K562 (cell line): ENCODE measurements around the gene ZFAND2B. TPM values are rescaled to one million over a fixed set of nuclear protein-coding genes. Genes with fewer than 3 reads are reported as not detected.
A peak's percentile ranks its signal among the peaks of the same experiment; 100 is the strongest.

Experiments
- CBFA2T3 ChIP-seq: fragments of 450-650 bp; IDR thresholded peaks from 2 replicates; pipeline ENCODE4 v1.6.1; 2017
- CBX1 ChIP-seq: sonication (generic); IDR thresholded peaks from 2 replicates; pipeline ENCODE4 v1.6.1; 2016; ENCODE audit warnings: antibody characterized with exemption, low read depth, mild to moderate bottlenecking
- FOSL1 ChIP-seq: fragments of 200-800 bp; sonication (Bioruptor generic); conservative IDR thresholded peaks from 2 replicates; pipeline ENCODE4 v1.6.1; 2016; ENCODE audit warnings: missing genetic modification characterization, missing compliant biosample characterization
- MAZ ChIP-seq, 2 experiments: fragments of 450-650 bp in 1 of 2; sonication (generic) in 1 of 2; formaldehyde crosslinking; IDR thresholded peaks in 1 of 2; conservative IDR thresholded peaks in 1 of 2; 2 replicates each; pipeline versions ENCODE4 v1.4.0 to v1.5.0; 2020; ENCODE audit warnings: mild to moderate bottlenecking in 1 of 2, missing genetic modification reagents in 1 of 2
- STAT5B ChIP-seq: fragments of 250-450 bp; sonication (Bioruptor Pico); IDR thresholded peaks from 2 replicates; pipeline ENCODE4 v1.8.0; 2021; ENCODE audit warnings: mild to moderate bottlenecking, inconsistent platforms
- TBP ChIP-seq: optimal IDR thresholded peaks from 2 replicates; pipeline ENCODE3; 2011; ENCODE audit warnings: low read depth, low read length, improper control_type of control experiment
- ZNF347 ChIP-seq: fragments of 450-650 bp; formaldehyde crosslinking; IDR thresholded peaks from 2 replicates; pipeline ENCODE4 v1.4.0; 2020; ENCODE audit warnings: low read depth, mild to moderate bottlenecking, moderate library complexity
- ZNF586 ChIP-seq: fragments of 450-650 bp; formaldehyde crosslinking; conservative IDR thresholded peaks from 2 replicates; pipeline ENCODE4 v1.4.0; 2020; ENCODE audit warnings: mild to moderate bottlenecking, moderate library complexity
- polyA plus RNA-seq, 8 experiments: library from polyadenylated mRNA; depleted of rRNA in 4 of 8; stranded (reverse) in 5 of 8; unstranded in 3 of 8; fragments of >200 nt; fragmentation: Nextera tagmentation in 2 of 8; fragmentation: Illumina TruSeq in 1 of 8; extraction: Ambion mirVana in 2 of 8; extraction: Trizol in 1 of 8; gene quantifications; 2 replicates each; pipeline versions ENCODE4 v1.2.1 to v1.2.3, GENCODE V29; 2011 to 2014; ENCODE audit warnings: inconsistent platforms in 1 of 8, missing spikeins in 1 of 8
- total RNA-seq, 7 experiments: library from RNA; depleted of rRNA in 6 of 7; stranded (reverse); fragments of >200 nt in 6 of 7; fragmentation: Illumina TruSeq in 2 of 7; extraction: Trizol in 2 of 7; gene quantifications; 2 replicates each; pipeline versions ENCODE4 v1.2.1 to v1.2.3, GENCODE V29; 2011 to 2021; ENCODE audit warnings: low replicate concordance in 1 of 7
- TF ChIP-seq, protein P1 (sequence below): fragments of 450-650 bp; IDR thresholded peaks from 2 replicates; pipeline ENCODE4 v1.6.1; 2016; ENCODE audit warnings: low read depth
- TF ChIP-seq, protein P2 (sequence below): fragments of 200-800 bp; sonication (Bioruptor generic); IDR thresholded peaks from 2 replicates; pipeline ENCODE4 v1.6.1; 2017; ENCODE audit warnings: missing genetic modification characterization, missing compliant biosample characterization
- TF ChIP-seq, protein P3 (sequence below): fragments of 250-450 bp; sonication (Bioruptor Pico); IDR thresholded peaks from 2 replicates; pipeline ENCODE4 v1.4.0; 2020; ENCODE audit warnings: mild to moderate bottlenecking
- TF ChIP-seq, protein P4 (sequence below): fragments of 200-800 bp; sonication (Bioruptor generic); IDR thresholded peaks from 2 replicates; pipeline ENCODE4 v1.6.1; 2017; ENCODE audit warnings: missing genetic modification characterization, missing compliant biosample characterization

ZFAND2B gene
- total and polyA plus RNA-seq, 9 of the 15 experiments (the other 6 are each of a cell fraction or from before 2014, with no cell fraction given): 9.9 to 33.3 (median 26.1) TPM

DNA sequence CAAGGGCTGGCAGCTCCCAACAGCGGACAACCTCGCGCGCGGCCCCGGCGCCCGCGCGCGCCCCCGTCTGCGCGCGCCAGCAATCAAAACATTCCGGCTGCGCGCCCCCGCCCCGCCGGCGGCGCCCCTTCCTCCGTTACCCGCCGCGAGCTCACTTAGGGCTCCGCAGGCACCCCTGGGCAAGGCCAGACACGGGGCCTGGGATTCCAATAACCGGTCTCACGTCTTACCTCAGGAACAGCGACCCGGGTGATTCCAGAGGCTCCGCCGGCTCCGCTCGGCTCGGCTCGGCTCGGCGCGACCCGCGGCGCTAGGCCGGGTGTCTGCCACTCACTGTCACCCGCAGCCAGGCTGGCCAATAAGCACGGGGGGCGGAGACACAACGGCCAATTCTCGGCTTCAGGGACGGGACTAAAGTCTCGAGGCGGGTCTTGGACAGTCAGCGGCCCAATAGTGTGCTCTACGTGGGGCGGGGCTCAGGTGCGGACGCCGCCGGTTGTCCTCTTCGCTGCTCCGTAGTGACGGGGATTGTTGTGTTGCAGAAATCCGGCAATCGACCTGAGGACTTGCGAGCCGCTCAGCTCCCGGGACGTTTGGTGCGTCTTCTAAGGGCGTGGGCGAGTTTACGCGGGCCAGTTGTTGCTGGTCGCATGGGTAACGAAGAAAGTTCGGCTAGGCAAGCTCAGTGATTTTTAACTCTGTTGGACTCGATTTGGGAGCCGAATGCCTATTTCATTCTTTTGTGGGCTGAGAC, 22.9 kb downstream of the ZFAND2B start, which contains the start of the genes ANKZF1 and ATG9A (continued):
- TF ChIP-seq, protein P1, sequence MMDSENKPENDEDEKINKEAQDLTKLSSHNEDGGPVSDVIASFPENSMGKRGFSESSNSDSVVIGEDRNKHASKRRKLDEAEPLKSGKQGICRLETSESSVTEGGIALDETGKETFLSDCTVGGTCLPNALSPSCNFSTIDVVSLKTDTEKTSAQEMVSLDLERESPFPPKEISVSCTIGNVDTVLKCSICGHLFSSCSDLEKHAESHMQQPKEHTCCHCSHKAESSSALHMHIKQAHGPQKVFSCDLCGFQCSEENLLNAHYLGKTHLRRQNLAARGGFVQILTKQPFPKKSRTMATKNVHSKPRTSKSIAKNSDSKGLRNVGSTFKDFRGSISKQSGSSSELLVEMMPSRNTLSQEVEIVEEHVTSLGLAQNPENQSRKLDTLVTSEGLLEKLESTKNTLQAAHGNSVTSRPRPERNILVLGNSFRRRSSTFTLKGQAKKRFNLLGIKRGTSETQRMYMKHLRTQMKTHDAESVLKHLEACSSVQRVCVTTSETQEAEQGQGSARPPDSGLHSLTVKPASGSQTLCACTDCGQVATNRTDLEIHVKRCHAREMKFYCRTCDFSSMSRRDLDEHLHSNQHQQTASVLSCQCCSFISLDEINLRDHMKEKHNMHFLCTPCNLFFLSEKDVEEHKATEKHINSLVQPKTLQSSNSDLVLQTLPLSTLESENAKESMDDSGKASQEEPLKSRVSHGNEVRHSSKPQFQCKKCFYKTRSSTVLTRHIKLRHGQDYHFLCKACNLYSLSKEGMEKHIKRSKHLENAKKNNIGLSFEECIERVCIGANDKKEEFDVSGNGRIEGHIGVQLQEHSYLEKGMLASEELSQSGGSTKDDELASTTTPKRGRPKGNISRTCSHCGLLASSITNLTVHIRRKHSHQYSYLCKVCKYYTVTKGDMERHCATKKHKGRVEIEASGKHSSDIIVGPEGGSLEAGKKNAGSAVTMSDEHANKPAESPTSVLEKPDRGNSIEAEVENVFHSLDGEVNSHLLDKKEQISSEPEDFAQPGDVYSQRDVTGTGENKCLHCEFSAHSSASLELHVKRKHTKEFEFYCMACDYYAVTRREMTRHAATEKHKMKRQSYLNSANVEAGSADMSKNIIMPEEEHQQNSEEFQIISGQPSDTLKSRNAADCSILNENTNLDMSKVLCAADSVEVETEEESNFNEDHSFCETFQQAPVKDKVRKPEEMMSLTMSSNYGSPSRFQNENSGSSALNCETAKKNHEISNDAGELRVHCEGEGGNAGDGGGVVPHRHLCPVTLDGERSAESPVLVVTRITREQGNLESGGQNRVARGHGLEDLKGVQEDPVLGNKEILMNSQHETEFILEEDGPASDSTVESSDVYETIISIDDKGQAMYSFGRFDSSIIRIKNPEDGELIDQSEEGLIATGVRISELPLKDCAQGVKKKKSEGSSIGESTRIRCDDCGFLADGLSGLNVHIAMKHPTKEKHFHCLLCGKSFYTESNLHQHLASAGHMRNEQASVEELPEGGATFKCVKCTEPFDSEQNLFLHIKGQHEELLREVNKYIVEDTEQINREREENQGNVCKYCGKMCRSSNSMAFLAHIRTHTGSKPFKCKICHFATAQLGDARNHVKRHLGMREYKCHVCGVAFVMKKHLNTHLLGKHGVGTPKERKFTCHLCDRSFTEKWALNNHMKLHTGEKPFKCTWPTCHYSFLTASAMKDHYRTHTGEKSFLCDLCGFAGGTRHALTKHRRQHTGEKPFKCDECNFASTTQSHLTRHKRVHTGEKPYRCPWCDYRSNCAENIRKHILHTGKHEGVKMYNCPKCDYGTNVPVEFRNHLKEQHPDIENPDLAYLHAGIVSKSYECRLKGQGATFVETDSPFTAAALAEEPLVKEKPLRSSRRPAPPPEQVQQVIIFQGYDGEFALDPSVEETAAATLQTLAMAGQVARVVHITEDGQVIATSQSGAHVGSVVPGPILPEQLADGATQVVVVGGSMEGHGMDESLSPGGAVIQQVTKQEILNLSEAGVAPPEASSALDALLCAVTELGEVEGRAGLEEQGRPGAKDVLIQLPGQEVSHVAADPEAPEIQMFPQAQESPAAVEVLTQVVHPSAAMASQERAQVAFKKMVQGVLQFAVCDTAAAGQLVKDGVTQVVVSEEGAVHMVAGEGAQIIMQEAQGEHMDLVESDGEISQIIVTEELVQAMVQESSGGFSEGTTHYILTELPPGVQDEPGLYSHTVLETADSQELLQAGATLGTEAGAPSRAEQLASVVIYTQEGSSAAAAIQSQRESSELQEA: peak; percentile 95
- TF ChIP-seq TBP: peak; percentile 78
- TF ChIP-seq, protein P2, sequence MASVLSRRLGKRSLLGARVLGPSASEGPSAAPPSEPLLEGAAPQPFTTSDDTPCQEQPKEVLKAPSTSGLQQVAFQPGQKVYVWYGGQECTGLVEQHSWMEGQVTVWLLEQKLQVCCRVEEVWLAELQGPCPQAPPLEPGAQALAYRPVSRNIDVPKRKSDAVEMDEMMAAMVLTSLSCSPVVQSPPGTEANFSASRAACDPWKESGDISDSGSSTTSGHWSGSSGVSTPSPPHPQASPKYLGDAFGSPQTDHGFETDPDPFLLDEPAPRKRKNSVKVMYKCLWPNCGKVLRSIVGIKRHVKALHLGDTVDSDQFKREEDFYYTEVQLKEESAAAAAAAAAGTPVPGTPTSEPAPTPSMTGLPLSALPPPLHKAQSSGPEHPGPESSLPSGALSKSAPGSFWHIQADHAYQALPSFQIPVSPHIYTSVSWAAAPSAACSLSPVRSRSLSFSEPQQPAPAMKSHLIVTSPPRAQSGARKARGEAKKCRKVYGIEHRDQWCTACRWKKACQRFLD (CRISPR knock-in tag): peak; percentile 93
- no peak for TF ChIP-seq CBFA2T3
- no peak for TF ChIP-seq ZNF586
- TF ChIP-seq, protein P3, sequence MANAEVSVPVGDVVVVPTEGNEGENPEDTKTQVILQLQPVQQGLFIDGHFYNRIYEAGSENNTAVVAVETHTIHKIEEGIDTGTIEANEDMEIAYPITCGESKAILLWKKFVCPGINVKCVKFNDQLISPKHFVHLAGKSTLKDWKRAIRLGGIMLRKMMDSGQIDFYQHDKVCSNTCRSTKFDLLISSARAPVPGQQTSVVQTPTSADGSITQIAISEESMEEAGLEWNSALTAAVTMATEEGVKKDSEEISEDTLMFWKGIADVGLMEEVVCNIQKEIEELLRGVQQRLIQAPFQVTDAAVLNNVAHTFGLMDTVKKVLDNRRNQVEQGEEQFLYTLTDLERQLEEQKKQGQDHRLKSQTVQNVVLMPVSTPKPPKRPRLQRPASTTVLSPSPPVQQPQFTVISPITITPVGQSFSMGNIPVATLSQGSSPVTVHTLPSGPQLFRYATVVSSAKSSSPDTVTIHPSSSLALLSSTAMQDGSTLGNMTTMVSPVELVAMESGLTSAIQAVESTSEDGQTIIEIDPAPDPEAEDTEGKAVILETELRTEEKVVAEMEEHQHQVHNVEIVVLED (CRISPR knock-in tag): no peak
- peak; percentile 43 for TF ChIP-seq FOSL1 (tag)
- no peak for TF ChIP-seq STAT5B
- TF ChIP-seq, protein P4, sequence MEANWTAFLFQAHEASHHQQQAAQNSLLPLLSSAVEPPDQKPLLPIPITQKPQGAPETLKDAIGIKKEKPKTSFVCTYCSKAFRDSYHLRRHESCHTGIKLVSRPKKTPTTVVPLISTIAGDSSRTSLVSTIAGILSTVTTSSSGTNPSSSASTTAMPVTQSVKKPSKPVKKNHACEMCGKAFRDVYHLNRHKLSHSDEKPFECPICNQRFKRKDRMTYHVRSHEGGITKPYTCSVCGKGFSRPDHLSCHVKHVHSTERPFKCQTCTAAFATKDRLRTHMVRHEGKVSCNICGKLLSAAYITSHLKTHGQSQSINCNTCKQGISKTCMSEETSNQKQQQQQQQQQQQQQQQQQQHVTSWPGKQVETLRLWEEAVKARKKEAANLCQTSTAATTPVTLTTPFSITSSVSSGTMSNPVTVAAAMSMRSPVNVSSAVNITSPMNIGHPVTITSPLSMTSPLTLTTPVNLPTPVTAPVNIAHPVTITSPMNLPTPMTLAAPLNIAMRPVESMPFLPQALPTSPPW (CRISPR knock-in tag): peak; percentile 38
- TF ChIP-seq MAZ (CRISPR knock-in tag; conservative IDR thresholded peaks at IDR 0.05 in 1 of 2, IDR thresholded peaks at IDR 0.05 in 1 of 2): no peak; a peak in 3 of 4 replicates
- TF ChIP-seq ZNF347: no peak
- peak; percentile 50; the same call in 1 of the 2 replicates for TF ChIP-seq CBX1
